Spleen (tissue), 7 donors: ENCODE results near the gene PGBD2.

Experiments
- CTCF ChIP-seq, 11 experiments: fragments of 200-600 bp in 7 of 11; fragments of 450-650 bp in 4 of 11; sonication (generic) in 4 of 11; IDR thresholded peaks in 8 of 11; conservative IDR thresholded peaks in 3 of 11; 1 replicate in 7 of 11; 2 replicates in 4 of 11; pipeline versions ENCODE4 v1.4.0 to v1.8.0; 2016 to 2021; ENCODE audit warnings: antibody characterized with exemption in 11 of 11, inconsistent platforms in 4 of 11, mild to moderate bottlenecking in 1 of 11
- POLR2A ChIP-seq, 3 donors: fragments of 450-650 bp; IDR thresholded peaks; one replicate each; pipeline ENCODE4 v1.5.1; 2017; ENCODE audit warnings: antibody characterized with exemption in 3 of 3, mild to moderate bottlenecking in 1 of 3
- POLR2AphosphoS5 ChIP-seq, 3 donors: sonication (generic); formaldehyde crosslinking; IDR thresholded peaks; one replicate each; pipeline ENCODE4 v1.5.1; 2017; ENCODE audit warnings: antibody characterized with exemption in 3 of 3
- donor health status: DM: no; HTN: no; CAD: no; lungs with moderate emphysema.
- donor health status: DM: no; HTN: no; CAD: no.
- donor health status: DM: no; HTN: no; CAD: no.

GRCh38 chr1:248872752-248873408, 33.2 kb upstream of the PGBD2 start:
- TF ChIP-seq POLR2A (IDR thresholded peaks at IDR 0.05) (no peak), CTCF (IDR thresholded peaks at IDR 0.05 in 8 of 11, conservative IDR thresholded peaks at IDR 0.05 in 3 of 11) (no peak), POLR2AphosphoS5 (IDR thresholded peaks at IDR 0.05) (no peak)
